DND-41 (cell line): ENCODE data around the gene DDC.

Source experiments
- EZH2 ChIP-seq: IDR thresholded peaks from 3 replicates; pipeline ENCODE4 v1.6.1; 2012; ENCODE audit warnings: borderline replicate concordance, low read depth, mild to moderate bottlenecking, moderate library complexity, low read length, inconsistent platforms; ENCODE audit not compliant: severe bottlenecking
- TF ChIP-seq, protein P1 (sequence below): IDR thresholded peaks from 2 replicates; pipeline ENCODE4 v1.5.1; 2012; ENCODE audit warnings: borderline replicate concordance, low read length, moderate library complexity, mild to moderate bottlenecking; ENCODE audit not compliant: poor library complexity, severe bottlenecking; ENCODE audit errors: extremely low read depth

DNA sequence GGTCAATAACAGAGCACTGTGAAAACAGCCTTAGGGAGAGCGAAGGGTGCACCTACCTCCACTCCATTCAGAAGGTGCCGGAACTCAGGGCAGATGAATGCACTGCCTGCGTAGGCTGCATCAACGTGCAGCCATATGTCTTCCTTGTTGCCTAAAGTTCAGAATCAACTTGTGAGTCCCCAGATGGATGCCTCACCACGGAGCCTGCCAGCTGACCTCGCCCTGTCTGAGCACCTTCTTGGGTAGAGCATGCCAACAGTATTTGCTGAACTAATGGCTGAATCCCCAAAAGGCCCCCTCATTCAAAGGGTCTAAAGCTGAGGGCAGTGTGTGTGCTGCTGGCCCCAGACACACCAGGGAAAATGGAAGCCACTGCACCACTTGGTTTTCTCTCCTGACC is 66.1 kb downstream of the DDC start:
- TF ChIP-seq, protein P1, sequence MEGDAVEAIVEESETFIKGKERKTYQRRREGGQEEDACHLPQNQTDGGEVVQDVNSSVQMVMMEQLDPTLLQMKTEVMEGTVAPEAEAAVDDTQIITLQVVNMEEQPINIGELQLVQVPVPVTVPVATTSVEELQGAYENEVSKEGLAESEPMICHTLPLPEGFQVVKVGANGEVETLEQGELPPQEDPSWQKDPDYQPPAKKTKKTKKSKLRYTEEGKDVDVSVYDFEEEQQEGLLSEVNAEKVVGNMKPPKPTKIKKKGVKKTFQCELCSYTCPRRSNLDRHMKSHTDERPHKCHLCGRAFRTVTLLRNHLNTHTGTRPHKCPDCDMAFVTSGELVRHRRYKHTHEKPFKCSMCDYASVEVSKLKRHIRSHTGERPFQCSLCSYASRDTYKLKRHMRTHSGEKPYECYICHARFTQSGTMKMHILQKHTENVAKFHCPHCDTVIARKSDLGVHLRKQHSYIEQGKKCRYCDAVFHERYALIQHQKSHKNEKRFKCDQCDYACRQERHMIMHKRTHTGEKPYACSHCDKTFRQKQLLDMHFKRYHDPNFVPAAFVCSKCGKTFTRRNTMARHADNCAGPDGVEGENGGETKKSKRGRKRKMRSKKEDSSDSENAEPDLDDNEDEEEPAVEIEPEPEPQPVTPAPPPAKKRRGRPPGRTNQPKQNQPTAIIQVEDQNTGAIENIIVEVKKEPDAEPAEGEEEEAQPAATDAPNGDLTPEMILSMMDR = no peak
- no peak for TF ChIP-seq EZH2
